ENCODE data around the gene RABGAP1. TPM values are rescaled to one million over a fixed set of nuclear protein-coding genes. Genes with fewer than 3 reads are reported as not detected.

The RABGAP1 gene
- total RNA-seq, 2 donors from 2014 or later = 26.3 to 30.8 TPM

GRCh38 chr9:123005964-123006363, 65.1 kb downstream of the RABGAP1 start:
- Histone ChIP-seq H3K9me3 (no peaks in the 10 kb centered on the region), H3K27me3 (no peaks in the 10 kb centered on the region), H3K27ac (no peak overlapping the region), H3K36me3 (peaks cover 1% of the 10 kb centered on the region), H3K4me1 (peaks cover 0 to 15% of the 10 kb centered on the region in 2 donors), H3K4me3 (no peak overlapping the region)
- TF ChIP-seq CTCF (IDR thresholded peaks at IDR 0.05) = no peak
- no peak for DNase-seq (ENCODE audit: low spot score)

GRCh38 chr9:123007269-123007668, 66.4 kb downstream of the RABGAP1 start:
- TF ChIP-seq CTCF (IDR thresholded peaks at IDR 0.05) = no peak
- DNase-seq (ENCODE audit: low spot score) = no peak
- Histone ChIP-seq H3K4me3 (no peak overlapping the region), H3K4me1 (peaks cover 0 to 15% of the 10 kb centered on the region in 2 donors), H3K9me3 (no peaks in the 10 kb centered on the region), H3K36me3 (no peaks in the 10 kb centered on the region), H3K27ac (no peak overlapping the region), H3K27me3 (no peaks in the 10 kb centered on the region)

GRCh38 chr9:123008909-123009308, 68.1 kb downstream of the RABGAP1 start:
- Histone ChIP-seq H3K27me3 (no peaks in the 10 kb centered on the region), H3K4me3 (no peak overlapping the region), H3K27ac (no peak overlapping the region), H3K36me3 (peaks cover 5% of the 10 kb centered on the region), H3K4me1 (peaks cover 0 to 5% of the 10 kb centered on the region in 2 donors), H3K9me3 (no peaks in the 10 kb centered on the region)
- DNase-seq (ENCODE audit: low spot score) = no peak
- no peak for TF ChIP-seq CTCF (IDR thresholded peaks at IDR 0.05)

- Histone ChIP-seq H3K27ac (no peak overlapping the region), H3K36me3 (peaks cover 27% of the 10 kb centered on the region), H3K4me3 (no peak overlapping the region), H3K4me1 (no peaks in the 10 kb centered on the region), H3K9me3 (no peaks in the 10 kb centered on the region), H3K27me3 (no peaks in the 10 kb centered on the region)
- TF ChIP-seq CTCF (IDR thresholded peaks at IDR 0.05) = no peak
- DNase-seq (ENCODE audit: low spot score) = no peak
Measured at GRCh38 chr9:123011380-123011779, 70.6 kb downstream of the RABGAP1 start.

GRCh38 chr9:123011878-123012528, 71.2 kb downstream of the RABGAP1 start:
- no peak for DNase-seq (ENCODE audit: low spot score)
- Histone ChIP-seq H3K27ac (no peak overlapping the region), H3K27me3 (no peaks in the 10 kb centered on the region), H3K4me1 (no peaks in the 10 kb centered on the region), H3K36me3 (peaks cover 31% of the 10 kb centered on the region), H3K9me3 (no peaks in the 10 kb centered on the region), H3K4me3 (no peak overlapping the region)
- no peak for TF ChIP-seq CTCF (IDR thresholded peaks at IDR 0.05)

- DNase-seq (ENCODE audit: low spot score) = no peak
- TF ChIP-seq CTCF (IDR thresholded peaks at IDR 0.05) = no peak
- H3K27ac ChIP-seq = no peak overlapping the region
- no peaks in the 10 kb centered on the region for H3K9me3 ChIP-seq
- no peak overlapping the region for H3K4me3 ChIP-seq
- no peaks in the 10 kb centered on the region for H3K27me3 ChIP-seq
- no peaks in the 10 kb centered on the region for H3K4me1 ChIP-seq
- H3K36me3 ChIP-seq = peaks cover 51% of the 10 kb centered on the region
Measured at GRCh38 chr9:123016631-123017030, 75.8 kb downstream of the RABGAP1 start.

Measured in right atrium auricular region (tissue), 2 donors.